Measurements from ENCODE around the gene SMARCD1.
"Not testable (repeated sequence)": the region's sequence is repeated elsewhere in the genome, so short reads cannot be mapped to it uniquely, and the experiment has no call there.

Gene SMARCD1

GRCh38 chr12:50073206-50073605 lies 11.9 kb upstream of the SMARCD1 start:
- in situ Hi-C loops (cut with HindIII; ENCODE audit: low pct_unique_long_range_greater_than_20kb, low sequenced_read_pairs) = no loop called here
- no peak for TF ChIP-seq JUND (IDR thresholded peaks at IDR 0.05; ENCODE audit: low read depth)
- DNase-seq (ENCODE audit: low read depth in 1 of 2, low spot score in 1 of 2) = no peak

- in situ Hi-C loops (cut with HindIII; ENCODE audit: low pct_unique_long_range_greater_than_20kb, low sequenced_read_pairs) = no loop called here
Observed at GRCh38 chr12:50073712-50074111, 11.4 kb upstream of the SMARCD1 start.

GRCh38 chr12:50074936-50075807 lies 10.0 kb upstream of the SMARCD1 start:
- in situ Hi-C loops (cut with HindIII; ENCODE audit: low pct_unique_long_range_greater_than_20kb, low sequenced_read_pairs) = no loop called here
- peak; percentile 76 to 90 for DNase-seq (ENCODE audit: low read depth in 1 of 2, low spot score in 1 of 2)
- no peak for TF ChIP-seq JUND (IDR thresholded peaks at IDR 0.05; ENCODE audit: low read depth)

More at GRCh38 chr12:50073712-50074111, 11.4 kb upstream of the SMARCD1 start:
- no peak for DNase-seq (ENCODE audit: low read depth in 1 of 2, low spot score in 1 of 2)
- TF ChIP-seq JUND (IDR thresholded peaks at IDR 0.05; ENCODE audit: low read depth) = no peak

DNA sequence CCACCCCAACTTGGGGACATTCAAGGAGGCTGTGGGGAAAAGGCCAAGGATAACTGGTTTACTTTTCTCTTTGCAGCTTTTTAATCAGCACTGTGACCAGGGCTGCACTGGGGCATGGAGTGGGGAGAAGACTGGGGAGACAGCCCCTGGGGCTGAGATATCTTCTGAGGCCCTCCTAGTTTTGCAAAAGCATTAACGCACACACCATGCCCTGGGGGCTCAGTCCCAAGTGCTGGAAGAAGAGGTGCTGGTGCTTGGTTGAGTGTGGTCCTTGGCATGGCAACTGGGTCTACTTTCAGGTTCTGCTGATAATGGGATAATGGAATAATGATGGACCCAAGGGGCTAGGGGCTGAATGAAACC lies 9.4 kb upstream of the SMARCD1 start:
- in situ Hi-C loops (cut with HindIII; ENCODE audit: low pct_unique_long_range_greater_than_20kb, low sequenced_read_pairs) = no loop called here

GRCh38 chr12:50077099-50077498 lies 8.0 kb upstream of the SMARCD1 start:
- DNase-seq (ENCODE audit: low read depth in 1 of 2, low spot score in 1 of 2) = no peak
- no peak for TF ChIP-seq JUND (IDR thresholded peaks at IDR 0.05; ENCODE audit: low read depth)
- in situ Hi-C loops (cut with HindIII; ENCODE audit: low pct_unique_long_range_greater_than_20kb, low sequenced_read_pairs) = no loop called here

More for the DNA sequence above, 9.4 kb upstream of the SMARCD1 start:
- no peak for TF ChIP-seq JUND (IDR thresholded peaks at IDR 0.05; ENCODE audit: low read depth)
- DNase-seq (ENCODE audit: low read depth in 1 of 2, low spot score in 1 of 2) = no peak

GRCh38 chr12:50078281-50078680 lies 6.9 kb upstream of the SMARCD1 start:
- no peak for TF ChIP-seq JUND (IDR thresholded peaks at IDR 0.05; ENCODE audit: low read depth)
- in situ Hi-C loops (cut with HindIII; ENCODE audit: low pct_unique_long_range_greater_than_20kb, low sequenced_read_pairs) = no loop called here

GRCh38 chr12:50079771-50080170 lies 5.4 kb upstream of the SMARCD1 start:
- TF ChIP-seq JUND (IDR thresholded peaks at IDR 0.05; ENCODE audit: low read depth) = no peak
- in situ Hi-C loops (cut with HindIII; ENCODE audit: low pct_unique_long_range_greater_than_20kb, low sequenced_read_pairs) = no loop called here
- DNase-seq (ENCODE audit: low read depth in 1 of 2, low spot score in 1 of 2) = peak in 1 of 2 experiments; percentile 48

More at GRCh38 chr12:50078281-50078680, 6.9 kb upstream of the SMARCD1 start:
- DNase-seq (ENCODE audit: low read depth in 1 of 2, low spot score in 1 of 2) = no peak

DNA sequence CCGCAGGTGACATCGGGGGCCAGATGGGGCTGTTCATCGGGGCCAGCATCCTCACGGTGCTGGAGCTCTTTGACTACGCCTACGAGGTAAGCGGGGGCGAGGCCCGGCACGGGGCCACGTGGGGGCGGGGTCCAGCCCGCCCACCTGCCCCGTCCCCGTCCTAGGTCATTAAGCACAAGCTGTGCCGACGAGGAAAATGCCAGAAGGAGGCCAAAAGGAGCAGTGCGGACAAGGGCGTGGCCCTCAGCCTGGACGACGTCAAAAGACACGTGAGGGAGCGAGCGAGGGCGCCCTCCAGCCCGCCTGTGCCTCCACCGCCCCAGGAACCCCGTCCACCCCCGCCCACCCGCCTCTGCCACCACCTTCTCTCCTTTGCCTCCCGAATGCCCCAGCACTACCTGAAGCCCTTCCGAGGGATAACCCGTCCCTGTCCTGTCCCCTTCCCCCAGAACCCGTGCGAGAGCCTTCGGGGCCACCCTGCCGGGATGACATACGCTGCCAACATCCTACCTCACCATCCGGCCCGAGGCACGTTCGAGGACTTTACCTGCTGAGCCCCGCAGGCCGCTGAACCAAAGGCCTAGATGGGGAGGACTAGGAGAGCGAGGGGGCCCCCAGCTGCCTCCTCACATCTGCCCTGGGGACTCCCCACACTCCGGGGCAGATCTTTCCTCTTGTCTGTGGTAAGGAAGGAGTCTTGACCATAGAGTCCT lies 3.9 kb upstream of the SMARCD1 start:
- in situ Hi-C loops (cut with HindIII; ENCODE audit: low pct_unique_long_range_greater_than_20kb, low sequenced_read_pairs) = no loop called here
- no peak for DNase-seq (ENCODE audit: low read depth in 1 of 2, low spot score in 1 of 2)
- TF ChIP-seq JUND (IDR thresholded peaks at IDR 0.05; ENCODE audit: low read depth) = no peak

DNA sequence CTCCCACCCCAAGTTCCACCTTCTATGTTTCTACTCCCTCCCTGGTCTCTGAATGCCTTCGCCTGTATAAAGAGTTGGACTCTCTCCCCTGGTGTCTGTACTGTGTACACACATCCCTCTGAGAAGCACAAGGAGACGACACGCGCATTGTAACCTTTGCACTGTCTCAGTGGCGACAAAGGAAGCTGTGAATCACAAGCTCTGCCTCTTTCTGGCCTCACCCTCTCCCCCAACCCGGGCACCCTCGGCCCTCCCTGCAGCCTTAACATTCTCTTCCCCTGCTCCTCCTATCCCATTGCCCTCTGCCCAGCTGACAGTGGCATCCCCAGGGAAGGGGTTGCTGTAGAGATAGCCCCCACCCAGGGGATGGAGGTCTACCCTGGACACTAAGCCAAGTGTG lies 2.5 kb upstream of the SMARCD1 start:
- no peak for TF ChIP-seq JUND (IDR thresholded peaks at IDR 0.05; ENCODE audit: low read depth)
- in situ Hi-C loops (cut with HindIII; ENCODE audit: low pct_unique_long_range_greater_than_20kb, low sequenced_read_pairs) = no loop called here
- DNase-seq (ENCODE audit: low read depth in 1 of 2, low spot score in 1 of 2) = no peak

DNA sequence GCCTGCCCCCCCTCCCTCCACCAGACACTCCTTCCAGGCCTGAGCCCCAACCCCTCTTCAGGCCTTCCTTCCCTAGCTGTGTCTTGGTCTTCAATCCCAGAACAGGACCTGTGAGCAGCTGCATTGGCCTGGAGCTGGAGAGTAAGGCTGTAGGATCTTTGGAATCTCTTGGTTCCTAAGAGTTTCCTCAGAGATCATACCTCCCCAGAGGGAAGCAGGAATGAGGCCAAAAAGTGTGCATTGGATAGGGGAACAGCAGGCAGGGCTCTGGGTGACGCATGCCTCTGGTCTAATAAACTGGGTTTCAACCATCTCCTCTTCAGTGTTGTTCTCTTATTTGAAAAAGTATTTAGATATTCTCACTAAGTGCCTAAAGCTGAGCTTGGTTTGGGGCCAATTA lies 1.8 kb upstream of the SMARCD1 start:
- TF ChIP-seq JUND (IDR thresholded peaks at IDR 0.05; ENCODE audit: low read depth) = no peak
- DNase-seq (ENCODE audit: low read depth in 1 of 2, low spot score in 1 of 2) = no peak
- in situ Hi-C loops (cut with HindIII; ENCODE audit: low pct_unique_long_range_greater_than_20kb, low sequenced_read_pairs) = no loop called here

GRCh38 chr12:50084409-50084774 lies 750 bp upstream of the SMARCD1 start:
- in situ Hi-C loops (cut with HindIII; ENCODE audit: low pct_unique_long_range_greater_than_20kb, low sequenced_read_pairs); DNase-seq (ENCODE audit: low read depth in 1 of 2, low spot score in 1 of 2): not testable (repeated sequence)

GRCh38 chr12:50085615-50086072 lies 502 bp downstream of the SMARCD1 start:
- no peak for DNase-seq (ENCODE audit: low read depth in 1 of 2, low spot score in 1 of 2)
- no peak for TF ChIP-seq JUND (IDR thresholded peaks at IDR 0.05; ENCODE audit: low read depth)
- in situ Hi-C loops (cut with HindIII; ENCODE audit: low pct_unique_long_range_greater_than_20kb, low sequenced_read_pairs) = no loop called here

DNA sequence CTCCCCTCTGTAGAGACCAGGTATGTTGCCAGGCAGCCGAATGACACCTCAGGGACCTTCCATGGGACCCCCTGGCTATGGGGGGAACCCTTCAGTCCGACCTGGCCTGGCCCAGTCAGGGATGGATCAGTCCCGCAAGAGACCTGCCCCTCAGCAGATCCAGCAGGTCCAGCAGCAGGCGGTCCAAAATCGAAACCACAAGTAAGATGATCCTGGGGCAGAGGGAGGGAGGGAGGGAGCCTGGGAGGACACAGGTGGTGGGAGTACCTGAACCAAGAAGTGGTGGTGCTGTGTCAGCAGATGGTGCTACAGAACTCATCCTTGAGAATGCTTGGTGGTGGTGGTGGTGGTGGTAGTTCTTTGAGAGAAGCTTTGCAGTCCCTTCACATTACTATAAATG lies 1.0 kb downstream of the SMARCD1 start:
- in situ Hi-C loops (cut with HindIII; ENCODE audit: low pct_unique_long_range_greater_than_20kb, low sequenced_read_pairs) = no loop called here
- TF ChIP-seq JUND (IDR thresholded peaks at IDR 0.05; ENCODE audit: low read depth) = no peak
- DNase-seq (ENCODE audit: low read depth in 1 of 2, low spot score in 1 of 2) = peak in 1 of 2 experiments; percentile 51
